ENCODE measurements around the gene TRIO. TPM values are rescaled to one million over a fixed set of nuclear protein-coding genes. Genes with fewer than 3 reads are reported as not detected.
"Not testable (repeated sequence)": the region's sequence is repeated elsewhere in the genome, so short reads cannot be mapped to it uniquely, and the experiment has no call there.

Gene TRIO
- total RNA-seq, 3 donors from 2014 or later (not counting 1 experiment from before 2014, with no cell fraction given): 84.6 to 136 (median 94.3) TPM

DNA sequence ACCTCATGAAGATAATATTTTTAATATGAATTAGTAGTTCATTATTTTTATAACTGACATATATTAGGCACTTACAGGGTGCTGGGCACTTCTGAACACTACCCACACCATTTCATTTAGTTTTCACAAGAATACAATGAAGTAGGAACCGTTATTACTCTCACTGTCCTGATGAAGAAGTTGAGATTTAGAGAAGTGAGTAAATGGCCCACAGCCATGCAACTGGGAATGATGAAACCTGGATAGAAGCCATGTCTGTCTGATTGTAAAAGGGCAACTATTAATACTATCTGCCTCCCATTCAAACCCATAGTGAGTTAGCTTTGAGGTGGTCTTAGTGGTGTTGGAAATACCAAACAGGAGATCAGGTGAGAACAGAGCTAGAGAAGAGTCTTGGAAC lies 408.9 kb downstream of the TRIO start:
- Histone ChIP-seq H3K27ac (ENCODE audit: low read length) (no peak overlapping the region), H3K27me3 (ENCODE audit: control insufficient read depth, insufficient read depth, low read length) (no peaks in the 10 kb centered on the region), H3K36me3 (ENCODE audit: control insufficient read depth, insufficient read depth, low read length) (no peaks in the 10 kb centered on the region), H3K4me1 (ENCODE audit: control insufficient read depth, insufficient read depth, low read length) (no peaks in the 10 kb centered on the region), H3K9me3 (ENCODE audit: control insufficient read depth, insufficient read depth, low read length) (peaks cover 6% of the 10 kb centered on the region), H3K4me3 (ENCODE audit: low read length) (no peak overlapping the region)
- Mint-ChIP-seq H3K9me3 (no peaks in the 10 kb centered on the region), H3K4me3 (no peak overlapping the region), H3K4me1 (peaks cover 6 to 7% of the 10 kb centered on the region in 2 donors), H3K36me3 (no peaks in the 10 kb centered on the region), H3K27me3 (ENCODE audit: low read depth in 2 of 2) (peaks cover 4 to 16% of the 10 kb centered on the region in 2 donors), H3K27ac (no peak overlapping the region)
- WGBS (ENCODE audit: insufficient coverage): no CpG with 5 or more reads among the region's 1 CpG
- TF ChIP-seq, protein P1, sequence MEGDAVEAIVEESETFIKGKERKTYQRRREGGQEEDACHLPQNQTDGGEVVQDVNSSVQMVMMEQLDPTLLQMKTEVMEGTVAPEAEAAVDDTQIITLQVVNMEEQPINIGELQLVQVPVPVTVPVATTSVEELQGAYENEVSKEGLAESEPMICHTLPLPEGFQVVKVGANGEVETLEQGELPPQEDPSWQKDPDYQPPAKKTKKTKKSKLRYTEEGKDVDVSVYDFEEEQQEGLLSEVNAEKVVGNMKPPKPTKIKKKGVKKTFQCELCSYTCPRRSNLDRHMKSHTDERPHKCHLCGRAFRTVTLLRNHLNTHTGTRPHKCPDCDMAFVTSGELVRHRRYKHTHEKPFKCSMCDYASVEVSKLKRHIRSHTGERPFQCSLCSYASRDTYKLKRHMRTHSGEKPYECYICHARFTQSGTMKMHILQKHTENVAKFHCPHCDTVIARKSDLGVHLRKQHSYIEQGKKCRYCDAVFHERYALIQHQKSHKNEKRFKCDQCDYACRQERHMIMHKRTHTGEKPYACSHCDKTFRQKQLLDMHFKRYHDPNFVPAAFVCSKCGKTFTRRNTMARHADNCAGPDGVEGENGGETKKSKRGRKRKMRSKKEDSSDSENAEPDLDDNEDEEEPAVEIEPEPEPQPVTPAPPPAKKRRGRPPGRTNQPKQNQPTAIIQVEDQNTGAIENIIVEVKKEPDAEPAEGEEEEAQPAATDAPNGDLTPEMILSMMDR (IDR thresholded peaks at IDR 0.05): no peak
- ATAC-seq: no peak
- DNase-seq: no peak
- intact Hi-C loops (cut with micrococcal nuclease): no loop called here

DNA sequence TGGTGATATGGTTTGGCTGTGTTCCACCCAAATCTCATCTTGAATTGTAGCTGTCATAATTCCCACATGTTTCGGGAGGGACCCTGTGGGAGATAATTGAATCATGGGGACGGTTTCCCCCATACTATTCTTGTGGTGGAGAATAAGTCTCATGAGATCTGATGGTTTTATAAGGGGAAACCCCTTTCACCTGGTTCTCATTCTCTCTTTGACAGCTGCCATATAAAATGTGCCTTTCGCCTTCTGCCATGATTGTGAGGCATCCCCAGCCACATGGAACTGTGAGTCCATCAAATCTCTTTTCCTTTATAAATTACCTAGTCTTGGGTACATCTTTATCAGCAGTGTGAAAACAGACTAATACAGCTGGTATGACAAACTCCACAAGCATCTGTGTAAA lies 411.1 kb downstream of the TRIO start:
- H3K4me1 ChIP-seq (ENCODE audit: control insufficient read depth, insufficient read depth, low read length); DNase-seq; H3K9me3 ChIP-seq (ENCODE audit: control insufficient read depth, insufficient read depth, low read length); H3K9me3 Mint-ChIP-seq; intact Hi-C loops (cut with micrococcal nuclease); H3K36me3 ChIP-seq (ENCODE audit: control insufficient read depth, insufficient read depth, low read length); H3K4me3 Mint-ChIP-seq; H3K36me3 Mint-ChIP-seq; H3K4me3 ChIP-seq (ENCODE audit: low read length); H3K27me3 ChIP-seq (ENCODE audit: control insufficient read depth, insufficient read depth, low read length); ATAC-seq; H3K27ac Mint-ChIP-seq; H3K27ac ChIP-seq (ENCODE audit: low read length): not testable (repeated sequence)
- Mint-ChIP-seq H3K27me3 (ENCODE audit: low read depth in 2 of 2) (peaks cover 2 to 16% of the 10 kb centered on the region in 2 donors), H3K4me1 (peaks cover 5 to 13% of the 10 kb centered on the region in 2 donors)
- WGBS (ENCODE audit: insufficient coverage): 72% methylated on average over 1 of the region's 3 CpGs

DNA sequence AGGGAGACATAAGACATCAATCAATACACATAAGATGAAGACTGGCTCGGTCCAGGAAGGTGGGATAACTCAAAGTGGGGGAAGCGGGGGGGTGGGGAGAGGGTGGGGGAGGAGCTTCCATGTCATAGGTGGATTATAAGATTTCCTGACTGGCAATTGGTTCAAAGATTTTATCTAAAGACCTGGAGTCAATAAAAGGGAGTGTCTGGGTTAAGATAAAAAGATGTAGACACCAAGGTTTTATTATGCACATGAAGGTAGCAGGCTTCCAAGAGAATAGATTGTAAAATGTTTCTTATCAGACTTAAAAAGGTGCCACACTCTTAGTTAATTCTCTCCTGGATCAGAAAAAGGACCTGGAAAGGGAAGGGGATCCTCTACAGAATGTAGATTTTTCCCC lies 412.9 kb downstream of the TRIO start:
- H3K27ac ChIP-seq (ENCODE audit: low read length): no peak overlapping the region
- intact Hi-C loops (cut with micrococcal nuclease): no loop called here
- no peak overlapping the region for H3K27ac Mint-ChIP-seq
- DNase-seq (no peak), ATAC-seq (no peak)
- TF ChIP-seq, protein P1 (IDR thresholded peaks at IDR 0.05): no peak
- H3K9me3 Mint-ChIP-seq: no peaks in the 10 kb centered on the region
- WGBS (ENCODE audit: insufficient coverage): 81% methylated on average over 2 of the region's 2 CpGs
- no peak overlapping the region for H3K4me3 Mint-ChIP-seq
- H3K4me1 ChIP-seq (ENCODE audit: control insufficient read depth, insufficient read depth, low read length): peaks cover 24% of the 10 kb centered on the region
- no peaks in the 10 kb centered on the region for H3K27me3 ChIP-seq (ENCODE audit: control insufficient read depth, insufficient read depth, low read length)
- no peaks in the 10 kb centered on the region for H3K36me3 Mint-ChIP-seq
- H3K9me3 ChIP-seq (ENCODE audit: control insufficient read depth, insufficient read depth, low read length): peaks cover 6% of the 10 kb centered on the region
- H3K4me3 ChIP-seq (ENCODE audit: low read length): no peak overlapping the region
- peaks cover 0 to 2% of the 10 kb centered on the region in 2 donors for H3K27me3 Mint-ChIP-seq (ENCODE audit: low read depth in 2 of 2)
- H3K4me1 Mint-ChIP-seq: peaks cover 17 to 27% of the 10 kb centered on the region in 2 donors
- H3K36me3 ChIP-seq (ENCODE audit: control insufficient read depth, insufficient read depth, low read length): no peaks in the 10 kb centered on the region

DNA sequence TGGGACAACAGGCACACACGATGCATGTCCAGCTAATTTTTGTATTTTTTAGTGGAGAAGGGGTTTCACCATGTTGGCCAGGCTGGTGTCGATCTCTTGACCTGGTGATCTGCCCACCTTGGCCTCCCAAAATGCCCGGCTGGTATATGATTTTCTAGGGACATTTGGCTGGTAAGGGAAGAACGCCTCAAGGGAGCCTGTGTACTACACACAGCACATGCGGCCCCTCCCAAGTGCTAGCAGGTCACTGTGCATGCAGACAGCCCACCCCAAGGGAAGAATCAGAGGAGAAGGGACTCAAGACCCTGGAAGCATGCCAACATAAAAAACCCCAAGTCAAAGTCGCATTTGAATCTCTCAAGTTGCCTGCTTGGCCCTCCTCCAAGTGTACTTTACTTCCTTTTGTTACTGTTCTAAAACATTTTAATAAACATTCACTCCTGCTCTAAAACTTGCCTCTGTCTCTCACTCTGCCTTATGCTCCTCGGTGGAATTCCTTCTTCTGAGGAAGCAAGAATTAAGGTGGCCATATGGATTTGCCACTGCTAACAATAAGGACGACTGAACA lies 414.1 kb downstream of the TRIO start:
- WGBS (ENCODE audit: insufficient coverage): 75% methylated on average over 8 of the region's 8 CpGs
- no peak for DNase-seq

More for the DNA sequence above, 414.1 kb downstream of the TRIO start:
- H3K4me3 ChIP-seq (ENCODE audit: low read length): no peak overlapping the region
- intact Hi-C loops (cut with micrococcal nuclease): no loop called here
- H3K36me3 Mint-ChIP-seq: no peaks in the 10 kb centered on the region
- TF ChIP-seq, protein P1 (IDR thresholded peaks at IDR 0.05): no peak
- no peak overlapping the region for H3K4me3 Mint-ChIP-seq
- H3K27ac Mint-ChIP-seq: no peak overlapping the region
- H3K9me3 ChIP-seq (ENCODE audit: control insufficient read depth, insufficient read depth, low read length): peaks cover 6% of the 10 kb centered on the region
- H3K27ac ChIP-seq (ENCODE audit: low read length): no peak overlapping the region
- peaks cover 20 to 29% of the 10 kb centered on the region in 2 donors for H3K4me1 Mint-ChIP-seq
- H3K27me3 Mint-ChIP-seq (ENCODE audit: low read depth in 2 of 2): peaks cover 0 to 2% of the 10 kb centered on the region in 2 donors
- no peak for ATAC-seq
- no peaks in the 10 kb centered on the region for H3K27me3 ChIP-seq (ENCODE audit: control insufficient read depth, insufficient read depth, low read length)
- H3K9me3 Mint-ChIP-seq: no peaks in the 10 kb centered on the region
- H3K36me3 ChIP-seq (ENCODE audit: control insufficient read depth, insufficient read depth, low read length): no peaks in the 10 kb centered on the region
- peaks cover 27% of the 10 kb centered on the region for H3K4me1 ChIP-seq (ENCODE audit: control insufficient read depth, insufficient read depth, low read length)
